Measurements from ENCODE around the gene TTLL12.

TTLL12 gene

DNA sequence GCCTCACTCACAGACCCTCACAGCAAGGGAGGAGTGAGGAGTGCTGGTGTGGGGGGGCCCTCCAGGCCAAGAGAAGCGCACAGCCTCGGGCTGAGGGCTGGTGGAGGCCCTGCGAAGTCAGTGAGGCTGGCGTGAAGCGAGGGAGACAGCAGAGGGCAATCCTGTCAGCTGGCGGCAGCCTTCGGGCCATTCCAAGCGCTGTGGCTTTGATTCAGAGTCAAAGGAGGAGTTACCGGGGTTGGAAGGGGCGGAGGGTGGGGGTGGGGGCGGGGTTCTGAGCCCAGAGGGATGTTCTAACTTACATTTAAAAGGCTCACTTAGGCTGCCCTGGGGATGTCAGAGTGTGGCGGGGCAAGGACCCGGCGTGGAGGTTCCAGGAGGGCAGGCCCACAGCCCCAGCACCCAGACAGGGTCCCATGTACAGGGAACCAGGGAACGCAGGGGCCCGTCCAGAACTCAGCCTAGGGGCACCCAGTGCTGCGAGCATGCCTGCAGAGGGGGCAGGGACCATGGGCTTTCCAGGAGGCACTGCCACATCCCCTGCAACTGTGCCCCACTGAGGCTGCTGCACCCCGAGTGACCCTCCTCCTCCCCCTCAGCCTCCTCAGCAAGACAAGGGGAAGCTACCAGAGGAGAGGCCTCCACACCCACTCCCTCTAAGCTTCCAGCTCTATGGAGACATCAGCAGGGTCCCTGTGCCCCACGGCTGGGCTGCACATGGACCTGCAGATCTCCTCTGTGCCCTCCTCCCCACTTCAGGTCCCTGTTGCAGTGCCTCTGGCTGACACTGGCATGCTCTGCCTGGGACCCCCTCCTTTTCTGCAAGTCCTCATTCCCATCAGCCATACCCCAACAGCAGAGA lies 39.7 kb upstream of the TTLL12 start:
- no peak overlapping the region for H3K9ac ChIP-seq (ENCODE audit: low read length)
- H3K36me3 ChIP-seq (ENCODE audit: control insufficient read depth, insufficient read depth, low read length), result no peaks in the 10 kb centered on the region
- no peaks in the 10 kb centered on the region for H3K27me3 ChIP-seq (ENCODE audit: control insufficient read depth, insufficient read depth, low read length)
- no peak overlapping the region for H3K4me3 ChIP-seq (ENCODE audit: low read length)
- no peaks in the 10 kb centered on the region for H3K4me1 ChIP-seq (ENCODE audit: control insufficient read depth, insufficient read depth, low read length)
- H3K27ac ChIP-seq (ENCODE audit: low read depth, low read length), result no peak overlapping the region

DNA sequence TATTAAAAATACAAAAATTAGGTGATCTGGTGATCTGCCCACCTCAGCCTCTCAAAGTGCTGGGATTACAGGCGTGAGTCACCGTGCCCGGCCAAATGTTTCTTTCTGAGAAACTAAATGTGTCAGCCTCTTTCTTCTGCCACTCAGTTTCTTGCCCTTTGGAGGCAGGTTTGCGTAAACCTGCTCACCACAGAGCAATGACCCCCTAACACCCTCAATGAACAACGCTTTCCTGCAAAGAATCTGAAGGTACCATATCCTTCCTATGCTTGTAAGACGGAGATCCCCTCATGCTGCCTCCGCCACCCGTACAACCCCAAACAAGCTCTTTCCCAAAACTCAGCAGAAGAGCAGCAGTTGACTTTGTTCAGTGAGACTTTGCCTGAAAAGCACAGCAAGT lies 38.7 kb upstream of the TTLL12 start:
- Histone ChIP-seq H3K4me1 (ENCODE audit: control insufficient read depth, insufficient read depth, low read length) (no peaks in the 10 kb centered on the region), H3K36me3 (ENCODE audit: control insufficient read depth, insufficient read depth, low read length) (no peaks in the 10 kb centered on the region), H3K4me3 (ENCODE audit: low read length) (no peak overlapping the region), H3K27me3 (ENCODE audit: control insufficient read depth, insufficient read depth, low read length) (no peaks in the 10 kb centered on the region), H3K9ac (ENCODE audit: low read length) (no peak overlapping the region), H3K27ac (ENCODE audit: low read depth, low read length) (no peak overlapping the region)

DNA sequence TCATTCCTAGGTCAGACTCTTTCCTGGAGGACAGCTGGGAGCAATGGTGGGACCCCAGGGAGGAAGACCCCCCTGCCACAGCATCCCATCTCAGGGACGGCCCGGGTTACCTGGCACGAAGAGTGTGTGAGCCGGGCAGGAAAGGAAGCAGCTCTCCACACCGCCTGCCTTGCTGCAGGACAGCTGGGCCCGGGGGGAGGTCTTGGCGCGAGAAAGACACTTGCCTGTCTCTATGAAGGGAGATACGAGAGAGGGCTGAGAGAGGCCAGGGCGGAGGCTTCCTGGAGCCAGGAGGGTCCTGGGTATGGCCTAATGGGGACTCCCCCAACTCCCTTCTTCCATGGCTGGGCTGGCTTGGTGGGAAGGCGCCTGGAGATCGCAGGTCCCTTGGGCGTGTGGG lies 36.1 kb upstream of the TTLL12 start:
- H3K27me3 ChIP-seq (ENCODE audit: control insufficient read depth, insufficient read depth, low read length), result no peaks in the 10 kb centered on the region
- no peaks in the 10 kb centered on the region for H3K4me1 ChIP-seq (ENCODE audit: control insufficient read depth, insufficient read depth, low read length)
- no peak overlapping the region for H3K4me3 ChIP-seq (ENCODE audit: low read length)
- H3K27ac ChIP-seq (ENCODE audit: low read depth, low read length), result no peak overlapping the region
- no peaks in the 10 kb centered on the region for H3K36me3 ChIP-seq (ENCODE audit: control insufficient read depth, insufficient read depth, low read length)
- H3K9ac ChIP-seq (ENCODE audit: low read length), result no peak overlapping the region

DNA sequence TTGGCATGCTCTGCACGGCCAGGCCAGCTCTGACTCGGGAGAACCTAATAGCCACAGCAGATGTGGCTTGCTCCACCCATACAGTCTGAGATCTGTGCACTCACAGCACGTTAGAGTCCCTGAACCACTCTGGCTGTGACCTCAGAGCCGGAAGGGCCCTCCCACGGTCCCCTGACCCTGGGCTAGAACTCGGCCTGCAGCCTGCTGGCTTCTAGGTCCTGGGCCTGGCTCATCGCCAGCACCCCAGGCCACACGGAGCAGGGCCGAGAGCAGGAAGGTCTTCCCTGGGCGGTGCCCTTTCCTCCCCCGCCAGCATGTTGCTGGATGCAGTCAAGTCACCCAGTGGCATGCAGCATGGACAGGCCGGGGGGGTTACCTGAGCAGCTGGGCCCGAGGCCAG lies 35.3 kb upstream of the TTLL12 start:
- Histone ChIP-seq H3K27me3 (ENCODE audit: control insufficient read depth, insufficient read depth, low read length) (no peaks in the 10 kb centered on the region), H3K27ac (ENCODE audit: low read depth, low read length) (no peak overlapping the region), H3K9ac (ENCODE audit: low read length) (no peak overlapping the region), H3K4me3 (ENCODE audit: low read length) (no peak overlapping the region), H3K36me3 (ENCODE audit: control insufficient read depth, insufficient read depth, low read length) (no peaks in the 10 kb centered on the region), H3K4me1 (ENCODE audit: control insufficient read depth, insufficient read depth, low read length) (no peaks in the 10 kb centered on the region)

DNA sequence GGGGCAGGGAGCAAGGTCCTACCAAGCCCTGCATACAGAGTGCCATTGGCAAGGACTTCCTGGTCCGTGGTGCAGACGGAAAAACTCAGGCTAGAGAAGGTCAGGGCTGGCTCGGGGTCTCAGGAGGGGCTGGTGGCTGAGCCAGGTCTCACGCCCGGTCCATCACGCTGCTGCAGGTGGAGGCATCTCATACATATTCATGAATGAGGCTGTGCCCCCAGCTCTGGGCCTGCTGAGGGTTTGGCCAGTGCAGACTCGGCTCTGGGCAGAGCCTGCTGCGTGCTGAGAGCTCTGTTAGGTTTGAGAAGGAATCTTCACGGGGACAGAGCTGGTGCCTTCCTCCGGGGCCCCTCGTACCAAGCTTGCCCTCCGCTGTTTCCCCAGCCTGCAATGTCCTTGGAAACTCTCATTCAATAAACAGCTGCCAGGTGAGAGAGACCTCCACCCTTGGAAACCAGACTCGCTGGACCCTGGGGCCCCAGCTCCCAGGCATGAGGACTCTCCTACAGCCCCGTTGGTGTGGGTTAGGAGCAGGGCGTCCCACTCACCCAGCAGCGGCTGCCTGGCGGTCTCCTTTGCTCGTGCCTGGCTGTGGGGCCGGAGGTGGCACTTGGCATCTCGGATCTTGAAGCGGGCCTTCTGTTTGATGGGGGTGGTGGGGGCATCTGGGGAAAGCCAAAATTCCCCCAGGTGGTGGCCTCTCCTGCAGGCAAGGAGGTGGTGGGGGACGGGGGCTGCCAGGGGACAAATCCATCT lies 33.9 kb upstream of the TTLL12 start:
- Histone ChIP-seq H3K27me3 (ENCODE audit: control insufficient read depth, insufficient read depth, low read length) (no peaks in the 10 kb centered on the region), H3K27ac (ENCODE audit: low read depth, low read length) (no peak overlapping the region), H3K4me3 (ENCODE audit: low read length) (no peak overlapping the region), H3K36me3 (ENCODE audit: control insufficient read depth, insufficient read depth, low read length) (no peaks in the 10 kb centered on the region), H3K9ac (ENCODE audit: low read length) (no peak overlapping the region), H3K4me1 (ENCODE audit: control insufficient read depth, insufficient read depth, low read length) (no peaks in the 10 kb centered on the region)

DNA sequence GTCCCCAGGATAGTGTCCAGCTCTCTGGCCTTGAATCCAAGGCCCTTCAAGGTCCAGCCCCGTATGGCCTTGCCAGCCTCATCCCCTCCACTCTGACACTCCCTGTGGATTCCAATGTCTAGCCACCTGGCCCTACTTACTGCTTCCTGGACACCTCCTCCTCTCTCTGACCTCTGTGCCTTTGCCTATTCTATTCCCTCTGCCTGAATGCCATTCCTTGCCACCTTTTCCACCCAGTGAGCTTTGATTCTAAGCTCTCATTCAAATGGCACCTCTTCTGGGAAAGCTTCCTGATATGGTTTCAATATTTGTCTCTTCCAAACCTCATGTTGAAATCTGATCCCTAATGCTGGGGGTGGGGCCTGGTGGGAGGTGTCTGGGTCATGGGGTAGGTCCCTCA lies 31.9 kb upstream of the TTLL12 start:
- H3K9ac ChIP-seq (ENCODE audit: low read length), result no peak overlapping the region
- no peaks in the 10 kb centered on the region for H3K36me3 ChIP-seq (ENCODE audit: control insufficient read depth, insufficient read depth, low read length)
- no peak overlapping the region for H3K4me3 ChIP-seq (ENCODE audit: low read length)
- H3K27me3 ChIP-seq (ENCODE audit: control insufficient read depth, insufficient read depth, low read length), result no peaks in the 10 kb centered on the region
- no peak overlapping the region for H3K27ac ChIP-seq (ENCODE audit: low read depth, low read length)
- H3K4me1 ChIP-seq (ENCODE audit: control insufficient read depth, insufficient read depth, low read length), result no peaks in the 10 kb centered on the region

DNA sequence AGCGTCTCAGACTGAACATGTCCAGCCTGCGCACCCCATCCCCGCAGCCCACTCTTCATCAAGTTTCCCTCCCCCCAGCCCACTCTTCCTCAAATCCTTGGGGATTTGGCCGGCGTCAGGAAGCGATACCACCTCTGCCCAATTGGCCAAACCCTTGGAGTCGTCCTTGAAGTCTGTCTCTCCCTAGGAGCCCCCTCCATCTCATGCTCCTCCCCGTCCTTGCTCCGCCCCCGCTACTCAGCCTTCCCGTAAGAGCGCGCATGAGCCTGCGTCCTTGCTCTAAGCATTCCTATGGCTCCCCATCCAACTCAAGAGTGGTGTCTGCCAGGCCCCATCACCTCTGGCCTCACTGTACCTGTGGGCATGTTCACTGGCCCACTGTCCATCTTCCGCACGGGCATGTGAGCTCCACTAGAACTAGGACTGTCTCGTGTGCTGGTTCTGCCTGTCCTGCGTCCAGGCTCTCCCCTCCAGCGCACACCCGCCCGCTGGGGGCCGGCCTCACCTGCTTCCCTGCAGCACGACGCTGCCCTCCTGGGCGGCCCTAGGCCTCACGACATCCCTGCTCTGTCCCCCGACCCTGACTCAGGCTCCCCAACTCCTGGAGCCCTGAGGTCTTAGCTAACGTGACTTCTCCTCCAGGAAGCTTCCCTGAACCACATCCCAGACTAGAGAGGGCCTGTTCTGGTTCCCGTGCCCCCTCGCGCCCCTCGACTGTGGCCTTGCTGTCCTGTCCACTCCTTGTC lies 30.5 kb upstream of the TTLL12 start:
- H3K36me3 ChIP-seq (ENCODE audit: control insufficient read depth, insufficient read depth, low read length), result no peaks in the 10 kb centered on the region
- H3K27me3 ChIP-seq (ENCODE audit: control insufficient read depth, insufficient read depth, low read length), result no peaks in the 10 kb centered on the region
- H3K27ac ChIP-seq (ENCODE audit: low read depth, low read length), result no peak overlapping the region
- no peak overlapping the region for H3K4me3 ChIP-seq (ENCODE audit: low read length)
- H3K9ac ChIP-seq (ENCODE audit: low read length), result no peak overlapping the region
- no peaks in the 10 kb centered on the region for H3K4me1 ChIP-seq (ENCODE audit: control insufficient read depth, insufficient read depth, low read length)

DNA sequence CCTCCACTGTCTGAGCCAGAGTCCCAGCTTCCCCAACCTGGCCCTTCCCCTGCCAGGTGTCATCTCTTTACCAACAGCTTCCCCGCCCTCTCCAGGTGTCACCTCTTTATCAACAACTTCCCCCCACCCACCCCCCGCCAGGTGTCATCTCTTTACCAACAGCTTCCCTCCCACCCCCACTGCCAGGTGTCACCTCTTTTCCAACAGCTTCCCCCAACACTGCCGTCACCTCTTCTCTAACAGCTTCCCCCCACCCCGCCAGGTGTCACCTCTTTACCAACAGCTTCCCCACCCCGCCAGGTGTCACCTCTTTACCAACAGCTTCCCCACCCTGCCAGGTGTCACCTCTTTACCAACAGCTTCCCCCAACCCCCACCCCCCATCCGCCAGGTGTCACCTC lies 29.8 kb upstream of the TTLL12 start:
- Histone ChIP-seq H3K36me3 (ENCODE audit: control insufficient read depth, insufficient read depth, low read length) (no peaks in the 10 kb centered on the region), H3K4me1 (ENCODE audit: control insufficient read depth, insufficient read depth, low read length) (no peaks in the 10 kb centered on the region), H3K4me3 (ENCODE audit: low read length) (no peak overlapping the region), H3K27me3 (ENCODE audit: control insufficient read depth, insufficient read depth, low read length) (no peaks in the 10 kb centered on the region), H3K9ac (ENCODE audit: low read length) (no peak overlapping the region), H3K27ac (ENCODE audit: low read depth, low read length) (no peak overlapping the region)

DNA sequence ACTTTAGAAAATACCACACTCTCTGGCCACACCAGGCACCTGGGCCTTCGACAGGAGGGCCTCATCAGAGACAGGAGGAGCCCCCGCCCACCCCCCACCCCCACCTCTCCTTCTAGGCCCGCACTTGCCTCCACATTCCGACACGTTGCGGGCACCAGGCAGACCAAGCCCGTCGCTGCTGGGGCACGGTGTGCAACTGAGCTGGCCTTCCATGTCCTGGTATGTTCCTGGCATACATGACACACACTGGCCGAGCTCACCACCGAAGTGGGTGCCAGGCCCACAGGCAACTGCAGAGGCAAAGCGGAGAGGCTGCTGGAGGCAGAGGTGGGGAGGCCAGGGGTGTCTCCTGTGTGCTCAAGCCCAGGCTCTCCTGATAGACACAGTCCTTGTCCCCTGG lies 27.0 kb upstream of the TTLL12 start:
- H3K9ac ChIP-seq (ENCODE audit: low read length), result no peak overlapping the region
- no peaks in the 10 kb centered on the region for H3K4me1 ChIP-seq (ENCODE audit: control insufficient read depth, insufficient read depth, low read length)
- H3K27ac ChIP-seq (ENCODE audit: low read depth, low read length), result no peak overlapping the region
- no peaks in the 10 kb centered on the region for H3K36me3 ChIP-seq (ENCODE audit: control insufficient read depth, insufficient read depth, low read length)
- no peak overlapping the region for H3K4me3 ChIP-seq (ENCODE audit: low read length)
- no peaks in the 10 kb centered on the region for H3K27me3 ChIP-seq (ENCODE audit: control insufficient read depth, insufficient read depth, low read length)

DNA sequence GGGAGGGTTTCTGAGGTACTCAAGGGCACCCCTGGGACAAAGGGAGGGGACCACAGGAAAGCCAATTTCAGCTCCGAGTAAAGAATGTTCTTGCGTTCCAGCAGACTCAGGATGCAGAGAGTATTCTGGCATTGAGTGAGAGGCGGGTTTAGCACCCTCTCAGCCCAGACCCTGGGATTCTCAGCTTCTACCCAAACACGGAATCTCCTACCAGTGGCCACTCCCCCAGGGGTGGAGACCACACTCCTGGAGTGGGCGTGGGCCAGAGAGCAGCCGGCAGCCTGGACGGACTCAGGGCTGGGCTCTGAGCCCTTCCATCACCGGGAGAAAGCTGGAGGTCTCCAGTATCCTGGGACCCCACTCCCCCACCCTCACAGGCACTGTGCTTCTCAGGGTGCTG lies 26.1 kb upstream of the TTLL12 start:
- Histone ChIP-seq H3K27ac (ENCODE audit: low read depth, low read length) (no peak overlapping the region), H3K27me3 (ENCODE audit: control insufficient read depth, insufficient read depth, low read length) (no peaks in the 10 kb centered on the region), H3K4me1 (ENCODE audit: control insufficient read depth, insufficient read depth, low read length) (no peaks in the 10 kb centered on the region), H3K4me3 (ENCODE audit: low read length) (no peak overlapping the region), H3K9ac (ENCODE audit: low read length) (no peak overlapping the region), H3K36me3 (ENCODE audit: control insufficient read depth, insufficient read depth, low read length) (no peaks in the 10 kb centered on the region)

DNA sequence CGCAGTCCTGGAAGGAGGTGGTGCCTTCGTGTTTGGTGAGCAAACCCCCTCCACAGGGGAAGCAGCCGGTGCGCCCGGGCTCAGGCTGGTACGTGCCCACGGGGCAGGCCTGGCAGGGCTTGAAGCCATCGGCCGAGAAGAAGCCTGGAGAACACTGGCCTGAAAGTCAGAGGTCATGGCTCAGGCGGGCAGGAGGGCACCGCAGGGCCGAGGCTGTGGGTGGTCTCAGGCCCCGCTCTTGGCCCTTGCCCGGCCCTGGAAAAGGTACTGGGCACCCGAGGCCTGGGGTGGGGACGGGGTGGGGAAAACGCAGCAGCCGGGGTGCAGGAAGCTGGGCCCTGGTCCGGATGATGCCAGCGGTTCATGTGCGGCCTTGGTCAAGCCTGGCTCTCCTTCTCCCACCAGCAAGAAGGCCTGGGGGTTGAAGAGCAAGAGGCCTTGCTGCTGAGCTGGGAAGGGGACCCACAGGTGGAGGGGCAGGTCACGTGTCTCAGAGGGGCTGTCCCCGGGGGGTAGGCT lies 25.6 kb upstream of the TTLL12 start:
- H3K27me3 ChIP-seq (ENCODE audit: control insufficient read depth, insufficient read depth, low read length), result no peaks in the 10 kb centered on the region
- no peak overlapping the region for H3K4me3 ChIP-seq (ENCODE audit: low read length)
- no peak overlapping the region for H3K27ac ChIP-seq (ENCODE audit: low read depth, low read length)
- no peak overlapping the region for H3K9ac ChIP-seq (ENCODE audit: low read length)
- no peaks in the 10 kb centered on the region for H3K36me3 ChIP-seq (ENCODE audit: control insufficient read depth, insufficient read depth, low read length)
- H3K4me1 ChIP-seq (ENCODE audit: control insufficient read depth, insufficient read depth, low read length), result no peaks in the 10 kb centered on the region

DNA sequence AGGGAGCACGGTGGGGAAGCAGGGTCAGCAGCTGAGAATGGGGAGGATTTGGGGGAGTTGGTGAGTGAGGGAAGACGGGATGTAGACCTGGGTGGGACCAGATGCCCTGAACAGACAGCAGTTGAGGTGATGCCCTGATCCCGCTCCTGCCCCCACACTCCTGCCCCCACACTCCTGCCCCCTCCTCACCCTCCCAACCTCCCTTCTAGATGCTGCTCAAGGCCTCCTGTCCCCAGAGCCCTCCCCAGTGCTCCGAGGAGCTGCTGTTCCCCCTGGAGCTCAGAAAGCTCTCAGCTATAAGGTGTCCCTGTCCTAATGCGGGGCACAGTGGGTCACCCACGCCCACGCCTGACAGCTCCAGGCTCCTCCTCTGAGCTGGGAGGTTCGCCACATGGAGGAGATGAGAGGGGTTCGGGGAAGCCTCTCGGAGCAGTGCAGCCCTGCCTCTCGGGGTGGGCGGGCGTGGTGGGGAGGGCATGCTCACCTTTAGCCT lies 25.1 kb upstream of the TTLL12 start:
- no peaks in the 10 kb centered on the region for H3K36me3 ChIP-seq (ENCODE audit: control insufficient read depth, insufficient read depth, low read length)
- peaks cover under 1% of the 10 kb centered on the region for H3K27me3 ChIP-seq (ENCODE audit: control insufficient read depth, insufficient read depth, low read length)
- no peak overlapping the region for H3K4me3 ChIP-seq (ENCODE audit: low read length)
- H3K9ac ChIP-seq (ENCODE audit: low read length), result no peak overlapping the region
- H3K4me1 ChIP-seq (ENCODE audit: control insufficient read depth, insufficient read depth, low read length), result no peaks in the 10 kb centered on the region
- no peak overlapping the region for H3K27ac ChIP-seq (ENCODE audit: low read depth, low read length)
